Liver (tissue), 3 donors: ENCODE results near the gene CDK17.

Experiments
- ATF3 ChIP-seq: IDR thresholded peaks from 2 replicates; pipeline ENCODE4 v1.6.1; 2016; ENCODE audit warnings: antibody characterized with exemption
- CTCF ChIP-seq: fragments of 150-350 bp; IDR thresholded peaks from 2 replicates; pipeline ENCODE4 v1.5.1; 2017; ENCODE audit warnings: improper control_type of control experiment, low read depth, low read length; ENCODE audit not compliant: missing input control
- GABPA ChIP-seq, 2 donors: IDR thresholded peaks in 1 of 2; conservative IDR thresholded peaks in 1 of 2; 2 replicates each; pipeline ENCODE4 v1.6.1; 2016; ENCODE audit warnings: antibody characterized with exemption in 2 of 2, mild to moderate bottlenecking in 1 of 2, moderate library complexity in 1 of 2
- HNF4G ChIP-seq: IDR thresholded peaks from 2 replicates; pipeline ENCODE4 v1.6.1; 2016; ENCODE audit warnings: antibody characterized with exemption
- MAX ChIP-seq: IDR thresholded peaks from 2 replicates; pipeline ENCODE4 v1.6.1; 2016; ENCODE audit warnings: antibody characterized with exemption
- RAD21 ChIP-seq, 2 donors: IDR thresholded peaks; 2 replicates each; pipeline ENCODE4 v1.6.1; 2016; ENCODE audit warnings: antibody characterized with exemption in 2 of 2, mild to moderate bottlenecking in 2 of 2
- SP1 ChIP-seq: IDR thresholded peaks from 2 replicates; pipeline ENCODE4 v1.6.1; 2018; ENCODE audit warnings: antibody characterized with exemption, mild to moderate bottlenecking
- TAF1 ChIP-seq: conservative IDR thresholded peaks from 2 replicates; pipeline ENCODE4 v1.6.1; 2016; ENCODE audit warnings: antibody characterized with exemption, mild to moderate bottlenecking
- YY1 ChIP-seq: IDR thresholded peaks from 2 replicates; pipeline ENCODE4 v1.6.1; 2016; ENCODE audit warnings: antibody characterized with exemption, mild to moderate bottlenecking
- ZBTB33 ChIP-seq: IDR thresholded peaks from 2 replicates; pipeline ENCODE4 v1.6.1; 2016; ENCODE audit warnings: antibody characterized with exemption
- donor health status: healthy.
- donor health status: healthy.

GRCh38 chr12:96250119-96250685 is 150.0 kb downstream of the CDK17 start:
- no peak for TF ChIP-seq ATF3
- no peak for TF ChIP-seq CTCF
- TF ChIP-seq TAF1: no peak
- TF ChIP-seq ZBTB33: no peak
- no peak for TF ChIP-seq RAD21 (IDR thresholded peaks at IDR 0.05)
- no peak for TF ChIP-seq MAX
- TF ChIP-seq GABPA (IDR thresholded peaks at IDR 0.05 in 1 of 2, conservative IDR thresholded peaks at IDR 0.05 in 1 of 2): no peak
- TF ChIP-seq YY1: no peak
- no peak for TF ChIP-seq SP1
- no peak for TF ChIP-seq HNF4G
